Measurements from ENCODE around the gene MYO6.
"Not testable (repeated sequence)": the region's sequence is repeated elsewhere in the genome, so short reads cannot be mapped to it uniquely, and the experiment has no call there.

MYO6 gene

GRCh38 chr6:75893776-75894152, 144.7 kb downstream of the MYO6 start:
- DNase-seq: no peak

DNA sequence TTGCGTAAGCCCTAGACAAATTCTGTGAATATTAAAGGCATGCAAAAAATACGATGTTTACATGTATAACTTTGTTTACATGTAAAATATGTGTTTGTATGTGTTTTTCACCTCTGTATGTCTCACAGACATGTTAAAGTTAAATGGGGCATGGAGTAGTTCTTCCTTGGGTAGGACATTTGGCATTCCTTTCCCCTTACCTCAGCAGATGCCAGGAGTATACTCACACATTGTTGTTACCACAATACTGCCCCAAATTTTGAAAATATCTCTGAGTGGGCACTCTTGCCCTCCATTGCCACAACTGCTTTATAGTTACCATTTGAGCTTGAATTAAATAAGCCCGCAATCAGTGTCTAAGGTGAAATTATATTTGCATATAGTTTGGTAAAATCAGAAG, 147.5 kb downstream of the MYO6 start:
- DNase-seq: no peak

- DNase-seq: not testable (repeated sequence)
Observed at GRCh38 chr6:75900216-75900615, 151.2 kb downstream of the MYO6 start.

- not testable (repeated sequence) for DNase-seq
Observed at GRCh38 chr6:75905129-75905528, 156.1 kb downstream of the MYO6 start.

- DNase-seq: no peak
Observed at GRCh38 chr6:75906871-75907270, 157.8 kb downstream of the MYO6 start.

GRCh38 chr6:75907444-75907843, 158.4 kb downstream of the MYO6 start:
- no peak for DNase-seq

- no peak for DNase-seq
Observed at GRCh38 chr6:75913040-75913439, 164.0 kb downstream of the MYO6 start.

DNA sequence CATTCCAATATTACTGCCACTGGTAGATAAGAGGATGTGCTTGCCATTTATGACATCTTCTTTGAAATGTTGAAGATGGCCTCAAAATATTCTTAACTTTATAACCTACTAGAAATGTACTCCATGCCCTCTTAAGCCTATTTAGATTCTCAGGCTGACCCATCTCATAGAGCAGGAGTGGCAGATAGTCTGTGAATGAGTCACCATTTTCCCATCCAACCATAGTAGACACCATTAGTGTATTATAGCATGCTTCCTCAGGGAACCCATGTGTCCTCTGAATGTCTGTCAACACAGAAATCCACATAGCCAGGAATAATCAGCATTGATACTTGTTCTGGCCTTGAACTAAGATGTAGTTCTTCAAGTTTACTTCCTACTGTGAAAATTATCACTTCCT, 173.2 kb downstream of the MYO6 start:
- no peak for DNase-seq

DNA sequence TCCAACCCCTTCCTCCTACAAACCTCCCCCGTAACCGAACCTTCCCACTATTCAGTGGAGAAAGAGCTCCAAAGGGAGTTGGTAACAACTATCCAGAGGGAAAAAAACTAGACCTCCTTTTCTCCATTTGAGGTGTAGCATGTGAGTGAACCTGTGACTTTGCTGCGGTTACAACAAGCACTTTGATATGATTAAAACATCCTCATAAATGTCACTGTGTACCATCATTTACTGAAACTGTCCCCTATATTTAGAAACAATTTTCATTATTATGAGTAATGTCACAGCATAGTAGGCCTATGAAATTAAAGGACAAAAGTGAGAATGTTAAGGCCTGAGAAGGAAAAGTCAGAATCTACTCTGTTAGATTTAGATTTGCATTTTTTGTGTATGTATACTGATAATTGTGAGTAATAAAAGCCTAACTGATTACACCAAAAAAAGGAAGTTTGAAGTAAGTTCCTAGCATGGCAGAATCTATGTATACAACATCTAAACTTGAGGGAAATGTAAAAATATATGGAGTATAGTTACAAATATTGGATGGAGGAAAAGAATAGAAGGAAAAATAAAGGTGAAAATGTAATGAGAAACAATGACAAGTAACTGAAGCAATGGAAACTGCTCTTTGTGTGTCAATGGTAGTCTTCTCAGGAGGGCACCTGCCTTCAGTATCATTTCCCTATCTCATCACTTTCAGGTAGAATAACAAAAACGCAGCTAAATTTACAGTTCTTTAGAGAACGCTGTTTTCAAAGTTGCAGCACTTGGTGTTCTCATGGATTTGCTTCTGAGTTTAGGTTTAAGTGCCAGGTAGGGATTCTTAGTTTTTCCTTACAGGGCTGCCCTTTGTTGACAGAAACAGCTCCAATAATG, 177.5 kb downstream of the MYO6 start:
- no peak for DNase-seq

DNA sequence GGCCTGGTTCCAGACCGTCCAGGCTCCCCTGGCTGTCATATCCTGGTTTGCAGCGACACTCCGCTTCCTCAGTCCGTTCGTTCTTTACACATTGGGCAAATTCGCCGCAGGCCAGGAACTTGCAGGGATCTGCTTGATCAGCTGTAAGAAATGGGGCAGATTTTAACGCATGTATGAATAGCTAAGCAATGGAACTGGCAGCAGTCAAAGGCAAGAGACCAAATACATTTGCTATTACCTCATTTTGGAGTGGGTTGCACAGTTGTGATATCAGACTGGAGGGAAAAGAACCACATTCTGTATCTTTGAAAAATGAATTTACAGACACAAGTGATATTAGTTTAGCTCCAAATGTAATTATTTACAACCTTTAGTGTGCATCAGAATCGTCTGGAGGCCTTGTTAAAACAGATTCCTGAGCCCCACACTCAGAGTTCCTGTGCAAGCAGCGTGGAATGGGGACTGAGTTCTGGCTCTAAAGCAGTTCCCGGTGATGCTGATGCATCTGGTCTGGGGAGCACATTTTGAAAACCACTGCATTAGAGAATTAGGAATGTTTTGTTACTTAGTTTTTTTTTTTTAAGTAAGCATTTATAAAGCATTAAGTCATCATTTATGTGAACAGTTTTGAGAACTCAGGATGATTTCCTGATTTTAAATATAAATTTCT, 182.1 kb downstream of the MYO6 start:
- no peak for DNase-seq

DNA sequence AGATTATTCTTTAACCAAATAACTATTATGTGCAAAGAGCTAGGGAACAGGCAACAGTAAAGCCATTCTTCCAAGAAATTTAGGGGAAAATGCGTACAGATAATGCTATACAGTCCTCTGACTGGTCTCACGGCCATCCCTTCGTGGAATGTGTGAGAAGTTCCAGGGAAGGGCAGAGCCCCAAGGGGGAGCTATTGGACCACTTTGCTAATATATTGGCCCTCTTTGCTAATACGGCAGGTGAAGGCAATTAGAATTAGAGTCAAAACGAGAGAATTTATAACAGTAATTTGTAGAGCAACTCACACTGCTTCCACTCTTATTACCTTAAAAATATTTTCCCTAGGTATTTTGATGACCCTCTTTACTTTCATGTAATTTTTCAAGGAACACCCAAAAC, 183.0 kb downstream of the MYO6 start:
- peak; percentile 39 for DNase-seq

DNA sequence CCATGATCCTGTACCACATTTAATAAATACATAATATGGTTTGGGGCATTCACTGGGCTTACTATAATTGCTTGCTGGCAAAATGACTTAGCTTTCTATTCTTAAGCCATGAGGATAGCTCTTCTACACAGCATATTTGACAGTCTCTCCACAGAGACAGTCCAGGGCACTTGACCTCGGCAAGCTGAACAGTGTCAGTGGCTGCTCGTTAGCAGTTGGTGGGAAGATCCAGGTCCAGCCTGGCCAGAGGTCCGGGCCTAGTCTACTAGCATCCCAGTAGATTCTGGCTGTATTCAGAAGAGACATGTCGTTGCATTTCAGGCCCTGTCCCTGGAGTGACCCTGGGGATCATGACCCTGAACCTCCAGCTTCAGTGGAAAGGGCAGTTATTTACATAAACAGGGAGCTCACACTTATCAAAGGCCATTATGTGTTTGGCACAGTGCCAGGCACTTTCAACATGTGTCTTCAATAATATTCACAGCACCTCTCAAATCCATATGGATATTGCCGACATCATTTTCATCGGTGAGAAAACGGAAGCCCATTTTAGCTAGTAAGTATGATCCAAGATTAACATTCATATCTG, 184.4 kb downstream of the MYO6 start:
- no peak for DNase-seq

DNA sequence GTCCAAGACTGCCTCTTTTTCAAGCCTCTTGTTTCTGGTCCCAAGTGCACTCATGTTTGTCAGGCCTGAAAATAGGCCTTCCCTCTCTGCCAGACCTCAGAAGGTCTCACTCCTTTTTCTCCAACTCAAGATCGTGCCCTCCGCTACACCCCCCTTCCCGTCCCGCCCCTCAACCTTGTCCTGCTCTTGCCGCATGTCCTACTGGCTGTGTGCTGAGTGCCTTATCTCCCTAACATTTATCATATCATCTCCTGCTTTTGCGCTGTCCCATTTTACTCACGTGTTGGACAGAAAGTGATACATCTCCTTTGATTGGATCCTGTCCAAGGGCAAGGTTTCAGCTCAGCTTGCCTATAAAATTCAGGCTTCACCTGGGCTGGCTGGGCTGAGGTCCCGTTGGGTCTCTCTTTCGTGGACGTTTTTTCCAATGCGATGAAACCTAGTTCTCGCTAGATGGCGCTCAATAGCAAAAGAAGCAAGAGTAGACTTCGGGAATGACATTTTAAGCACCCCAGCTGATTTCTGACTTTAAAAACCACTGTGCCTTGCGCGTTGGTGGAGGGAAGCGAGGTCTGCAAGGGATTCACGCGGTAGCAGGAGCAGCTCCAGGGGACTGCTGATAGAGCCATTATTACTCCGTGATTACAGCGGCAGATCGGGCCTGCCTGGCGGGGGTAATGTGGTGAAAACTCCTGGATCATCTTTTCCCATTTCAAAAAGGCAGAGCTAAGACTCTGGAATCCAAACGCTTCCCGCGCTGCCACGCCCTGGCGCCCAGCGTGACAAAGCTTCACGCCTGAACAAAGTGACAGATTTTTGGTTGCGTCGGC, 185.8 kb downstream of the MYO6 start:
- DNase-seq: peak; percentile 84

DNA sequence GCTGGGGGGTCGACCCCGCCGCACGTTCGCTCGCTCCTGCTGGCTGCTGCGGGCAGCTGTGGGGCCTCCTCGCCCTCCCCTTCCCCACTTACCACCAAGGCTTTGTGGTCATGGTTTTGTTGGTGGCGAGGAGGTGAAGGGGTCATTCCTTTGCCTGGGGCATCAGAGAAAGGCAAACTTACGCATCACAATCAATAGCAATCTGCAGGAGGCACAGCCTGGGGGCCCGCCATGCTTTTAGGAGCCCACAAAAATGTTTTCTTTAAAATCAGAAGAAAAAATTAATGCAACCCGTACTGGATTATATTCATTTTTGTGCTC, 186.4 kb downstream of the MYO6 start:
- DNase-seq: no peak

DNA sequence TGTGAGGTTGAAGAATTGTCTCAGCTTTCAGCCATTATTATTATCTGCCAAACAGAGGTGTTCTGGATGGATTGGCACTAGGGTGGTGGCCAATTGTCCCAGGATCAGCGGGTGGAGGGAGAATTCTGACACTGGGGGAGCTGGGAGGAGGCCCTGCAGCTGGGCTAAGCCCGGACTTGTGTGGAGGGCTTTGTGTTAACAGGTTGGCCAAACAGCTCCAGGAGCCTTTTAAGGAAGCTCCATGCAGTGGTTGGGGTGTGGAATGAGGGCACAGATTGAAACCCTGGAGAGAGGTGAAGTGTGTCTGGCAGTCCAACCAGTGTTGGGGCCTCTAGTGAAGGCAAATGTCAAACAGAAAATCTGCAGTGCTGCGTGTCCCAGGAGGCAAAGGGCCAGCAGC, 187.6 kb downstream of the MYO6 start:
- DNase-seq: no peak

- no peak for DNase-seq
Observed at GRCh38 chr6:75937846-75938245, 188.8 kb downstream of the MYO6 start.

GRCh38 chr6:75940564-75940963, 191.5 kb downstream of the MYO6 start:
- DNase-seq: no peak

- no peak for DNase-seq
Observed at GRCh38 chr6:75941509-75941908, 192.5 kb downstream of the MYO6 start.

DNA sequence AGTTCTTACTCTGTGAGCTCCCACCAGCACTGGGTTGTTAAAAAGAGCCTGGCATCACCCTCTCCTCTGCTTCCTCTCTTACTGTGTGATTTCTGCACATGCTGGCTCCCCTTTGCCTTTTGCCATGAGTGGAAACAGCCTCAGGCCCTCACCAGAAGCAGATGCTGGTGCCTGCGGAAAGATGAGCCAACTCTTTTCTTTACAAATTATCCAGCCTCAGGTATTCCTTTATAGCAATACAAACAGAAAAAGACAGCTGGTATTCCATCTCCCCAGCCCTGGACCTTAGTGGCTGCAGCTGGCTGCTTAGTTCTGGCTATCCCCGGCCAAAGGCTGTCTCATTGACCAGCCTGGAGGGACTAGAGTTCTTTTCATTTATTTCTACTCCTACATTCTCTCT, 194.3 kb downstream of the MYO6 start:
- DNase-seq: no peak

- no peak for DNase-seq
Observed at GRCh38 chr6:75946146-75946831, 197.2 kb downstream of the MYO6 start.

DNA sequence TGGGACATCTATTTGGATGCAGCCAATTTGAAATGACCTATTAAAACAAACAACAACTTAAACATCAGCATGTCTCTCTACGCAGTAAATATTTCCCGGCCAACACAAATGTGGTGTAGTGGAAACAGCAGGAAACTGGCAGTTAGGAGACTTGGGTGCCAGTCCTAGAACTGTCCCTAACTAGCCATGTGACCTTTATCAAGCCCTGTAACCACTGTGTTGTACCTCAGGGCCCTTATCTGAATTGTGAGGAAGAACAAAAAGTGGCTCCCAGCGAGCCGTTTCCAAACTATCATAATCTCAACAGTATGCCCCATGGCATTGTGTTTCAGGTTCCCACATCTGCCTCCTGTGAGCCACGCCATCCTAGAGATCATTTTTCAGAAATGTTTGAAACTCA, 198.9 kb downstream of the MYO6 start:
- no peak for DNase-seq

- DNase-seq: no peak
Observed at GRCh38 chr6:75952128-75952527, 203.1 kb downstream of the MYO6 start.

DNA sequence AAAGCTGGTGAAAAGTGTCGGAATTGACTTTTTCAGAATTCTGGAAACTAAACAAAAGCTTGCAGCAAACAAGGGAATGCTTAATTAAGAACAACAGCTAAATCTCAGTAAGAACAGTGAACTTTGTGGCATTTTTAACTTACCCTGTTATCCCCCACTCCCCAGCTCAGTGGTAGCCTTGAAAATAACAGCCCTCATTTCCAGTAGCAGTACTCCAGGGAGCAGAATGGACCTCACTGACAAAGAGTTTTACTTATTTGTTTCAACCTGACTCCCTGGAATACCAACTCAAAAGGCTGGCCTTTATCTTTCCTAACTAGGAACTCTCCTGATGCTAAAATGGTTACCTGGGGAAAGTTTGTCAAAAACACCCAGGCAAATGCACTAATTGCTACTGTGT, 214.5 kb downstream of the MYO6 start:
- DNase-seq: no peak
